ENCODE measurements around the gene KANSL3.

KANSL3 gene

DNA sequence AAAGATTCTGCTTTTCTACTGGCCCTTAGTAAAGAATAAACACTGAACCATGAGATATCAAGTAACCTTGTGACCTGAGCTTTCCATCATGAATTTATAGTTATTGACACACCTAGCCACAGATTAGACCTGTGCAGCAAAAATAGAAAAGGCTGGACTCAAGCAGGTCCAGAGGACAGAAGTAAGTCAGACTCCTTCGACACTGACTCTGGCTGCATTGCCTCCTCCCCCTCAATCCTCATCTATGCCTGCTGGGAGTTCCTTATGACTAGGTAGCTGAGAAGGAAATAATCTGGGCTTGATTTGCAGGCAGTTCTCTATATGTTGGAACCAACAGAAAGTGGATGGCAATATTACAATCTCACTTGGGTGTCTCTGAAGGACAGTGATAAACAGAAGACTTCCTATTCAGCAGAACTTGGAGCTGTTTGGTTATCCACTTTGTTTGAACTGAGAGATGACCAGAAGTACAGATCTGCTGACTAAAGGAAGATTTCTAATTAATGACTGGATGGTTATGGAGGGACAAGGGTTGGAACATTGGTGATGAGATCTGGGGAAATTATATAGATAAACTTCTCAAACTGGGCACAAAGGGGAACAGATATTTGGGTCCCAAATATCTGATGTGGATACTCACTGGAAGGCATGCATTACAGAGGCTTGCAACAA, 62.2 kb downstream of the KANSL3 start:
- Histone ChIP-seq H3K4me2 (no peak overlapping the region), H4K20me1 (ENCODE audit: insufficient read depth) (no peaks in the 10 kb centered on the region), H2AFZ (ENCODE audit: low read depth) (no peak overlapping the region), H3K79me2 (ENCODE audit: insufficient read depth, low read depth) (no peaks in the 10 kb centered on the region), H3K36me3 (ENCODE audit: insufficient read depth) (no peaks in the 10 kb centered on the region), H3K27ac (no peak overlapping the region), H3K27me3 (ENCODE audit: insufficient read depth, low read depth) (no peaks in the 10 kb centered on the region), H3K4me1 (ENCODE audit: low read depth, poor library complexity, severe bottlenecking) (no peaks in the 10 kb centered on the region), H3K4me3 (IDR thresholded peaks at IDR 0.05; ENCODE audit: insufficient read depth, low read depth, low read length) (no peak overlapping the region), H3K9ac (no peak overlapping the region)
- TF ChIP-seq, protein P1, sequence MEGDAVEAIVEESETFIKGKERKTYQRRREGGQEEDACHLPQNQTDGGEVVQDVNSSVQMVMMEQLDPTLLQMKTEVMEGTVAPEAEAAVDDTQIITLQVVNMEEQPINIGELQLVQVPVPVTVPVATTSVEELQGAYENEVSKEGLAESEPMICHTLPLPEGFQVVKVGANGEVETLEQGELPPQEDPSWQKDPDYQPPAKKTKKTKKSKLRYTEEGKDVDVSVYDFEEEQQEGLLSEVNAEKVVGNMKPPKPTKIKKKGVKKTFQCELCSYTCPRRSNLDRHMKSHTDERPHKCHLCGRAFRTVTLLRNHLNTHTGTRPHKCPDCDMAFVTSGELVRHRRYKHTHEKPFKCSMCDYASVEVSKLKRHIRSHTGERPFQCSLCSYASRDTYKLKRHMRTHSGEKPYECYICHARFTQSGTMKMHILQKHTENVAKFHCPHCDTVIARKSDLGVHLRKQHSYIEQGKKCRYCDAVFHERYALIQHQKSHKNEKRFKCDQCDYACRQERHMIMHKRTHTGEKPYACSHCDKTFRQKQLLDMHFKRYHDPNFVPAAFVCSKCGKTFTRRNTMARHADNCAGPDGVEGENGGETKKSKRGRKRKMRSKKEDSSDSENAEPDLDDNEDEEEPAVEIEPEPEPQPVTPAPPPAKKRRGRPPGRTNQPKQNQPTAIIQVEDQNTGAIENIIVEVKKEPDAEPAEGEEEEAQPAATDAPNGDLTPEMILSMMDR (conservative IDR thresholded peaks at IDR 0.05; ENCODE audit: low read depth, low read length) = no peak

DNA sequence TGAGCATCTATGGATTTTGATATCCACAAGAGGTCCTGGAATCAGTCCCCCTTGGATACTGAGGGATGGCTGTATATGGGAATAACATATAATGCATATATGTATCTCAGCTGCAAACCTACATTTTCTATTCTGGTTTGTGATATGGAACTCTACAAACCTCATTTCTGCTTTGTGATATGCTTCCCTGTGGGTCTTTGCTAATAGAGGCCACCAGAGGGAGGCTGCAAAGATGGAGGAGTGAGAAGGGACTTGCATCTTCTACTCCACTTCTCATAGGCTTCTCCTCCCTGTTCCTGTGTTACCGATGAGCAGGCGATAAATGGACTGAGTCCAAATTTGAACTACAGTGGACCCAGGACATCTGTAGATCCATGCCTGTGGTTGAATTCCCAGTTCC, 63.7 kb downstream of the KANSL3 start:
- no peaks in the 10 kb centered on the region for H4K20me1 ChIP-seq (ENCODE audit: insufficient read depth)
- H3K27ac ChIP-seq = no peak overlapping the region
- no peaks in the 10 kb centered on the region for H3K36me3 ChIP-seq (ENCODE audit: insufficient read depth)
- no peak overlapping the region for H2AFZ ChIP-seq (ENCODE audit: low read depth)
- no peaks in the 10 kb centered on the region for H3K79me2 ChIP-seq (ENCODE audit: insufficient read depth, low read depth)
- H3K4me1 ChIP-seq (ENCODE audit: low read depth, poor library complexity, severe bottlenecking) = no peaks in the 10 kb centered on the region
- no peak overlapping the region for H3K4me2 ChIP-seq
- H3K9ac ChIP-seq = no peak overlapping the region
- TF ChIP-seq, protein P1 (conservative IDR thresholded peaks at IDR 0.05; ENCODE audit: low read depth, low read length) = no peak
- H3K4me3 ChIP-seq (IDR thresholded peaks at IDR 0.05; ENCODE audit: insufficient read depth, low read depth, low read length) = no peak overlapping the region
- no peaks in the 10 kb centered on the region for H3K27me3 ChIP-seq (ENCODE audit: insufficient read depth, low read depth)

DNA sequence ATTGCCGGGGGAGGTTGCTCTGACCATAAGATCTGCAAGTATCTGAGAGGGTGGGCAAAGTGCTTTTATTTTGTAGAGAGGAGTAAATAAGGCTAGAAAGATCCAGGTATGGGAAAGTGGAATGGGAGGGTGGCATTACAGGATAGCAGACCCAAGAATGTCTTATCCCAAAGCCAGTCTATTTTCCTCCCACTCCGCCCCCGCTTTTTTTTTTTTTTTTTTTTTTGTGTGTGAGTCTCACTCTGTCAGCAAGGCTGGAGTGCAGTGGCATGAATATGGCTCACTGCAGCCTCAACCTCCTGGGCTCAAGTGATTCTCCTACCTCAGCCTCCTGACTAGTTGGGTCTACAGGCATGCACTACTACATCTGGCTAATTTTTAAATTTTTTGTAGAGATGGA, 70.0 kb downstream of the KANSL3 start:
- no peaks in the 10 kb centered on the region for H3K36me3 ChIP-seq (ENCODE audit: insufficient read depth)
- no peaks in the 10 kb centered on the region for H3K27me3 ChIP-seq (ENCODE audit: insufficient read depth, low read depth)
- no peak overlapping the region for H2AFZ ChIP-seq (ENCODE audit: low read depth)
- no peak overlapping the region for H3K27ac ChIP-seq
- H3K79me2 ChIP-seq (ENCODE audit: insufficient read depth, low read depth) = no peaks in the 10 kb centered on the region
- no peaks in the 10 kb centered on the region for H4K20me1 ChIP-seq (ENCODE audit: insufficient read depth)
- H3K4me1 ChIP-seq (ENCODE audit: low read depth, poor library complexity, severe bottlenecking) = no peaks in the 10 kb centered on the region
- no peak overlapping the region for H3K9ac ChIP-seq
- no peak overlapping the region for H3K4me3 ChIP-seq (IDR thresholded peaks at IDR 0.05; ENCODE audit: insufficient read depth, low read depth, low read length)
- H3K4me2 ChIP-seq = no peak overlapping the region
- TF ChIP-seq, protein P1 (conservative IDR thresholded peaks at IDR 0.05; ENCODE audit: low read depth, low read length) = no peak

DNA sequence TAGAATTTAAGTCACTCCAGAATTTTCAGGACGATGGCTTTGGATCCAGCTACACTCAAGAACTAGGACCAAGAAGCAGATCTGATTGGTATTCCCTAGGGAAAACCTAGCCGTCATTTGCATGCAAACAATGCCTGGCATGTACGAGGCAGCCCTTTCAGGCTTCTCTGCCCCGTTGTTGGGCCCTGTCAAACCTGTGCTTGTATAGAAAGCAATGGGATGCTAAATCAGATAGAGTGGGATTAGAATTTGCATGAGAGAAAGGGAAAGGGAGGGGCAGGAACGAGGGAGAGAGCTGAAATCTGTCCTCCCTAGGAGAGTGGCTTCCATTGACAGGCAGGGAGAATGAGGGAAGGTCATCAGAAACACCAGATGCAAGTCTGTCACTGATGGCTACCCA, 73.0 kb downstream of the KANSL3 start:
- no peaks in the 10 kb centered on the region for H3K4me1 ChIP-seq (ENCODE audit: low read depth, poor library complexity, severe bottlenecking)
- TF ChIP-seq, protein P1 (conservative IDR thresholded peaks at IDR 0.05; ENCODE audit: low read depth, low read length) = no peak
- H3K4me2 ChIP-seq = no peak overlapping the region
- H3K9ac ChIP-seq = no peak overlapping the region
- H2AFZ ChIP-seq (ENCODE audit: low read depth) = no peak overlapping the region
- no peaks in the 10 kb centered on the region for H4K20me1 ChIP-seq (ENCODE audit: insufficient read depth)
- no peaks in the 10 kb centered on the region for H3K36me3 ChIP-seq (ENCODE audit: insufficient read depth)
- no peak overlapping the region for H3K4me3 ChIP-seq (IDR thresholded peaks at IDR 0.05; ENCODE audit: insufficient read depth, low read depth, low read length)
- H3K27ac ChIP-seq = no peak overlapping the region
- no peaks in the 10 kb centered on the region for H3K27me3 ChIP-seq (ENCODE audit: insufficient read depth, low read depth)
- no peaks in the 10 kb centered on the region for H3K79me2 ChIP-seq (ENCODE audit: insufficient read depth, low read depth)

Data from KMS-11 (cell line).